HepG2 (cell line): ENCODE results near the gene ERRFI1. TPM values are rescaled to one million over a fixed set of nuclear protein-coding genes. Genes with fewer than 3 reads are reported as not detected.

Experiments used
- RXRB ChIP-seq: IDR thresholded peaks from 2 replicates; pipeline ENCODE4 v1.6.1; 2016; ENCODE audit warnings: borderline replicate concordance, missing genetic modification reagents, missing compliant biosample characterization
- ZIK1 ChIP-seq: sonication (generic); formaldehyde crosslinking; IDR thresholded peaks from 2 replicates; pipeline ENCODE4 v1.5.0; 2020; ENCODE audit warnings: mild to moderate bottlenecking, low read depth, missing genetic modification reagents, borderline replicate concordance
- polyA plus RNA-seq, 8 experiments: library from polyadenylated mRNA; depleted of rRNA in 3 of 8; stranded (reverse) in 7 of 8; unstranded in 1 of 8; fragments of >200 nt; fragmentation: Illumina TruSeq in 4 of 8; extraction: Trizol in 4 of 8; gene quantifications; 2 replicates each; pipeline versions ENCODE4 v1.2.1 to v1.2.3, GENCODE V29; 2011 to 2016; ENCODE audit warnings: low read depth in 4 of 8, missing spikeins in 1 of 8, mixed read lengths in 1 of 8; ENCODE audit not compliant: insufficient read depth in 1 of 8
- total RNA-seq, 5 experiments: library from RNA; depleted of rRNA; stranded (reverse); fragments of >200 nt; fragmentation: Illumina TruSeq; extraction: Trizol; gene quantifications; 2 replicates each; pipeline ENCODE4 v1.2.3, GENCODE V29; 2016; ENCODE audit warnings: low read depth in 1 of 5
- TF ChIP-seq, protein P1 (sequence below): sonication (generic); formaldehyde crosslinking; IDR thresholded peaks from 2 replicates; pipeline ENCODE4 v1.5.0; 2020; ENCODE audit warnings: mild to moderate bottlenecking, missing genetic modification reagents, borderline replicate concordance
- TF ChIP-seq, protein P2 (sequence below): sonication (generic); formaldehyde crosslinking; IDR thresholded peaks from 2 replicates; pipeline ENCODE4 v1.5.1; 2020; ENCODE audit warnings: missing genetic modification reagents, mild to moderate bottlenecking, borderline replicate concordance

The ERRFI1 gene
- total and polyA plus RNA-seq, 2 of the 13 experiments (the other 11 are each of a cell fraction or from before 2014, with no cell fraction given): 84.4 to 753 TPM

GRCh38 chr1:8023287-8023994 lies 2.7 kb downstream of the ERRFI1 start (continued):
- TF ChIP-seq, protein P1, sequence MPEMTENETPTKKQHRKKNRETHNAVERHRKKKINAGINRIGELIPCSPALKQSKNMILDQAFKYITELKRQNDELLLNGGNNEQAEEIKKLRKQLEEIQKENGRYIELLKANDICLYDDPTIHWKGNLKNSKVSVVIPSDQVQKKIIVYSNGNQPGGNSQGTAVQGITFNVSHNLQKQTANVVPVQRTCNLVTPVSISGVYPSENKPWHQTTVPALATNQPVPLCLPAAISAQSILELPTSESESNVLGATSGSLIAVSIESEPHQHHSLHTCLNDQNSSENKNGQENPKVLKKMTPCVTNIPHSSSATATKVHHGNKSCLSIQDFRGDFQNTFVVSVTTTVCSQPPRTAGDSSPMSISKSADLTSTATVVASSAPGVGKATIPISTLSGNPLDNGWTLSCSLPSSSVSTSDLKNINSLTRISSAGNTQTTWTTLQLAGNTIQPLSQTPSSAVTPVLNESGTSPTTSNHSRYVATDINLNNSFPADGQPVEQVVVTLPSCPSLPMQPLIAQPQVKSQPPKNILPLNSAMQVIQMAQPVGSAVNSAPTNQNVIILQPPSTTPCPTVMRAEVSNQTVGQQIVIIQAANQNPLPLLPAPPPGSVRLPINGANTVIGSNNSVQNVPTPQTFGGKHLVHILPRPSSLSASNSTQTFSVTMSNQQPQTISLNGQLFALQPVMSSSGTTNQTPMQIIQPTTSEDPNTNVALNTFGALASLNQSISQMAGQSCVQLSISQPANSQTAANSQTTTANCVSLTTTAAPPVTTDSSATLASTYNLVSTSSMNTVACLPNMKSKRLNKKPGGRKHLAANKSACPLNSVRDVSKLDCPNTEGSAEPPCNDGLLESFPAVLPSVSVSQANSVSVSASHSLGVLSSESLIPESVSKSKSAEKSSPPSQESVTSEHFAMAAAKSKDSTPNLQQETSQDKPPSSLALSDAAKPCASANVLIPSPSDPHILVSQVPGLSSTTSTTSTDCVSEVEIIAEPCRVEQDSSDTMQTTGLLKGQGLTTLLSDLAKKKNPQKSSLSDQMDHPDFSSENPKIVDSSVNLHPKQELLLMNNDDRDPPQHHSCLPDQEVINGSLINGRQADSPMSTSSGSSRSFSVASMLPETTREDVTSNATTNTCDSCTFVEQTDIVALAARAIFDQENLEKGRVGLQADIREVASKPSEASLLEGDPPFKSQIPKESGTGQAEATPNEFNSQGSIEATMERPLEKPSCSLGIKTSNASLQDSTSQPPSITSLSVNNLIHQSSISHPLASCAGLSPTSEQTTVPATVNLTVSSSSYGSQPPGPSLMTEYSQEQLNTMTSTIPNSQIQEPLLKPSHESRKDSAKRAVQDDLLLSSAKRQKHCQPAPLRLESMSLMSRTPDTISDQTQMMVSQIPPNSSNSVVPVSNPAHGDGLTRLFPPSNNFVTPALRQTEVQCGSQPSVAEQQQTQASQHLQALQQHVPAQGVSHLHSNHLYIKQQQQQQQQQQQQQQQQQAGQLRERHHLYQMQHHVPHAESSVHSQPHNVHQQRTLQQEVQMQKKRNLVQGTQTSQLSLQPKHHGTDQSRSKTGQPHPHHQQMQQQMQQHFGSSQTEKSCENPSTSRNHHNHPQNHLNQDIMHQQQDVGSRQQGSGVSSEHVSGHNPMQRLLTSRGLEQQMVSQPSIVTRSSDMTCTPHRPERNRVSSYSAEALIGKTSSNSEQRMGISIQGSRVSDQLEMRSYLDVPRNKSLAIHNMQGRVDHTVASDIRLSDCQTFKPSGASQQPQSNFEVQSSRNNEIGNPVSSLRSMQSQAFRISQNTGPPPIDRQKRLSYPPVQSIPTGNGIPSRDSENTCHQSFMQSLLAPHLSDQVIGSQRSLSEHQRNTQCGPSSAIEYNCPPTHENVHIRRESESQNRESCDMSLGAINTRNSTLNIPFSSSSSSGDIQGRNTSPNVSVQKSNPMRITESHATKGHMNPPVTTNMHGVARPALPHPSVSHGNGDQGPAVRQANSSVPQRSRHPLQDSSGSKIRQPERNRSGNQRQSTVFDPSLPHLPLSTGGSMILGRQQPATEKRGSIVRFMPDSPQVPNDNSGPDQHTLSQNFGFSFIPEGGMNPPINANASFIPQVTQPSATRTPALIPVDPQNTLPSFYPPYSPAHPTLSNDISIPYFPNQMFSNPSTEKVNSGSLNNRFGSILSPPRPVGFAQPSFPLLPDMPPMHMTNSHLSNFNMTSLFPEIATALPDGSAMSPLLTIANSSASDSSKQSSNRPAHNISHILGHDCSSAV (CRISPR knock-in tag): no peak
- TF ChIP-seq ZIK1 (CRISPR knock-in tag): no peak
- no peak; the same call in 1 of the 2 replicates for TF ChIP-seq RXRB (CRISPR knock-in tag)
- TF ChIP-seq, protein P2, sequence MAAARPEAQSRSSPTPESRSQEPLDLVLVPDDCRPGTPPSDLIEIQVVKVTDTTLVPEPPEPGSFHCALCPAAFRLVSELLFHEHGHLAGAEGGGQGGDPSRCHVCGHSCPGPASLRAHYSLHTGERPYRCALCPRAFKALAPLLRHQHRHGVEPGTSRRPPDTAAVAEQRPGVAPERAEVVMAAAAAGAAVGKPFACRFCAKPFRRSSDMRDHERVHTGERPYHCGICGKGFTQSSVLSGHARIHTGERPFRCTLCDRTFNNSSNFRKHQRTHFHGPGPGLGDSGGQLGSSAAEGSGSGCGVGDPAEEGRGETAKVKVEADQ (CRISPR knock-in tag): no peak
